ENCODE results near the gene COBL.

COBL gene

GRCh38 chr7:51318886-51319579 lies 2.4 kb upstream of the COBL start:
- H3K4me3 Mint-ChIP-seq, result no peak overlapping the region
- H3K4me1 Mint-ChIP-seq, result no peaks in the 10 kb centered on the region
- peaks cover 45% of the 10 kb centered on the region for H3K27me3 Mint-ChIP-seq
- DNase-seq (ENCODE audit: low spot score in 2 of 2) (no peak), ATAC-seq (replicated peaks; ENCODE audit: extremely low read depth, poor library complexity, severe bottlenecking) (no peak)
- no peaks in the 10 kb centered on the region for H3K36me3 Mint-ChIP-seq (ENCODE audit: insufficient read depth)
- H3K9me3 Mint-ChIP-seq, result no peaks in the 10 kb centered on the region
- H3K27ac Mint-ChIP-seq (ENCODE audit: low read depth), result no peak overlapping the region

- ATAC-seq (replicated peaks; ENCODE audit: extremely low read depth, poor library complexity, severe bottlenecking) (no peak), DNase-seq (ENCODE audit: low spot score in 2 of 2) (no peak)
- H3K4me1 Mint-ChIP-seq, result no peaks in the 10 kb centered on the region
- H3K4me3 Mint-ChIP-seq, result no peak overlapping the region
- no peak overlapping the region for H3K27ac Mint-ChIP-seq (ENCODE audit: low read depth)
- H3K36me3 Mint-ChIP-seq (ENCODE audit: insufficient read depth), result no peaks in the 10 kb centered on the region
- no peaks in the 10 kb centered on the region for H3K9me3 Mint-ChIP-seq
- H3K27me3 Mint-ChIP-seq, result peaks cover 51% of the 10 kb centered on the region
Observed at GRCh38 chr7:51318001-51318400, 1.4 kb upstream of the COBL start.

- ATAC-seq (replicated peaks; ENCODE audit: extremely low read depth, poor library complexity, severe bottlenecking) (no peak), DNase-seq (ENCODE audit: low spot score in 2 of 2) (no peak)
- Mint-ChIP-seq H3K27me3 (peaks cover 51% of the 10 kb centered on the region), H3K4me1 (no peaks in the 10 kb centered on the region), H3K4me3 (no peak overlapping the region), H3K9me3 (no peaks in the 10 kb centered on the region), H3K36me3 (ENCODE audit: insufficient read depth) (no peaks in the 10 kb centered on the region), H3K27ac (ENCODE audit: low read depth) (no peak overlapping the region)
Observed at GRCh38 chr7:51317582-51317910, 937 bp upstream of the COBL start.

- ATAC-seq (replicated peaks; ENCODE audit: extremely low read depth, poor library complexity, severe bottlenecking) (peak; percentile 37), DNase-seq (ENCODE audit: low spot score in 2 of 2) (no peak)
- no peaks in the 10 kb centered on the region for H3K4me1 Mint-ChIP-seq
- no peaks in the 10 kb centered on the region for H3K36me3 Mint-ChIP-seq (ENCODE audit: insufficient read depth)
- H3K9me3 Mint-ChIP-seq, result no peaks in the 10 kb centered on the region
- no peak overlapping the region for H3K4me3 Mint-ChIP-seq
- peaks cover 51% of the 10 kb centered on the region for H3K27me3 Mint-ChIP-seq
- H3K27ac Mint-ChIP-seq (ENCODE audit: low read depth), result no peak overlapping the region
Observed at GRCh38 chr7:51316262-51316665, 345 bp downstream of the COBL start.

GRCh38 chr7:51315393-51316261 lies 982 bp downstream of the COBL start:
- Mint-ChIP-seq H3K36me3 (ENCODE audit: insufficient read depth) (no peaks in the 10 kb centered on the region), H3K27ac (ENCODE audit: low read depth) (no peak overlapping the region), H3K4me3 (no peak overlapping the region), H3K27me3 (peaks cover 51% of the 10 kb centered on the region), H3K9me3 (no peaks in the 10 kb centered on the region), H3K4me1 (no peaks in the 10 kb centered on the region)
- no peak for ATAC-seq (replicated peaks; ENCODE audit: extremely low read depth, poor library complexity, severe bottlenecking)
- no peak for DNase-seq (ENCODE audit: low spot score in 2 of 2)

GRCh38 chr7:51314726-51315125 lies 1.9 kb downstream of the COBL start:
- H3K27me3 Mint-ChIP-seq, result peaks cover 51% of the 10 kb centered on the region
- no peak overlapping the region for H3K4me3 Mint-ChIP-seq
- H3K4me1 Mint-ChIP-seq, result no peaks in the 10 kb centered on the region

GRCh38 chr7:51313738-51314425 lies 2.7 kb downstream of the COBL start:
- no peak overlapping the region for H3K4me3 Mint-ChIP-seq
- H3K9me3 Mint-ChIP-seq, result no peaks in the 10 kb centered on the region
- H3K27ac Mint-ChIP-seq (ENCODE audit: low read depth), result no peak overlapping the region
- DNase-seq (ENCODE audit: low spot score in 2 of 2) (no peak), ATAC-seq (replicated peaks; ENCODE audit: extremely low read depth, poor library complexity, severe bottlenecking) (no peak)
- peaks cover 43% of the 10 kb centered on the region for H3K27me3 Mint-ChIP-seq
- H3K36me3 Mint-ChIP-seq (ENCODE audit: insufficient read depth), result no peaks in the 10 kb centered on the region
- H3K4me1 Mint-ChIP-seq, result no peaks in the 10 kb centered on the region

More at GRCh38 chr7:51314726-51315125, 1.9 kb downstream of the COBL start:
- Mint-ChIP-seq H3K36me3 (ENCODE audit: insufficient read depth) (no peaks in the 10 kb centered on the region), H3K9me3 (no peaks in the 10 kb centered on the region), H3K27ac (ENCODE audit: low read depth) (no peak overlapping the region)
- ATAC-seq (replicated peaks; ENCODE audit: extremely low read depth, poor library complexity, severe bottlenecking), result no peak
- DNase-seq (ENCODE audit: low spot score in 2 of 2), result no peak

GRCh38 chr7:51312951-51313737 lies 3.5 kb downstream of the COBL start:
- no peak for DNase-seq (ENCODE audit: low spot score in 2 of 2)
- no peaks in the 10 kb centered on the region for H3K9me3 Mint-ChIP-seq

GRCh38 chr7:51311166-51311565 lies 5.4 kb downstream of the COBL start:
- Mint-ChIP-seq H3K27ac (ENCODE audit: low read depth) (no peak overlapping the region), H3K4me3 (no peak overlapping the region), H3K36me3 (ENCODE audit: insufficient read depth) (no peaks in the 10 kb centered on the region), H3K4me1 (peaks cover 5% of the 10 kb centered on the region), H3K9me3 (no peaks in the 10 kb centered on the region), H3K27me3 (peaks cover 25% of the 10 kb centered on the region)
- DNase-seq (ENCODE audit: low spot score in 2 of 2) (no peak), ATAC-seq (replicated peaks; ENCODE audit: extremely low read depth, poor library complexity, severe bottlenecking) (no peak)

More at GRCh38 chr7:51312951-51313737, 3.5 kb downstream of the COBL start:
- H3K4me3 Mint-ChIP-seq, result no peak overlapping the region
- peaks cover 4% of the 10 kb centered on the region for H3K4me1 Mint-ChIP-seq
- H3K36me3 Mint-ChIP-seq (ENCODE audit: insufficient read depth), result no peaks in the 10 kb centered on the region
- no peak overlapping the region for H3K27ac Mint-ChIP-seq (ENCODE audit: low read depth)
- H3K27me3 Mint-ChIP-seq, result peaks cover 36% of the 10 kb centered on the region
- no peak for ATAC-seq (replicated peaks; ENCODE audit: extremely low read depth, poor library complexity, severe bottlenecking)

- DNase-seq (ENCODE audit: low spot score in 2 of 2) (no peak), ATAC-seq (replicated peaks; ENCODE audit: extremely low read depth, poor library complexity, severe bottlenecking) (no peak)
- Mint-ChIP-seq H3K4me1 (peaks cover 5% of the 10 kb centered on the region), H3K9me3 (no peaks in the 10 kb centered on the region), H3K4me3 (no peak overlapping the region), H3K36me3 (ENCODE audit: insufficient read depth) (no peaks in the 10 kb centered on the region), H3K27ac (ENCODE audit: low read depth) (no peak overlapping the region), H3K27me3 (peaks cover 17% of the 10 kb centered on the region)
Observed at GRCh38 chr7:51310131-51310583, 6.5 kb downstream of the COBL start.

- no peak overlapping the region for H3K27ac Mint-ChIP-seq (ENCODE audit: low read depth)
- DNase-seq (ENCODE audit: low spot score in 2 of 2), result no peak
- H3K27me3 Mint-ChIP-seq, result peaks cover 11% of the 10 kb centered on the region
- ATAC-seq (replicated peaks; ENCODE audit: extremely low read depth, poor library complexity, severe bottlenecking), result no peak
- peaks cover 5% of the 10 kb centered on the region for H3K4me1 Mint-ChIP-seq
- no peaks in the 10 kb centered on the region for H3K36me3 Mint-ChIP-seq (ENCODE audit: insufficient read depth)
- H3K4me3 Mint-ChIP-seq, result no peak overlapping the region
- no peaks in the 10 kb centered on the region for H3K9me3 Mint-ChIP-seq
Observed at GRCh38 chr7:51309361-51310130, 7.1 kb downstream of the COBL start.
